NK-92 (cell line): ENCODE measurements around the gene UBE2G2.

Source experiments
- DNase-seq: peaks from one replicate; lab custom pipeline; 2025; ENCODE audit not compliant: unreplicated experiment; lab: John Stamatoyannopoulos, UW

Gene UBE2G2

DNA sequence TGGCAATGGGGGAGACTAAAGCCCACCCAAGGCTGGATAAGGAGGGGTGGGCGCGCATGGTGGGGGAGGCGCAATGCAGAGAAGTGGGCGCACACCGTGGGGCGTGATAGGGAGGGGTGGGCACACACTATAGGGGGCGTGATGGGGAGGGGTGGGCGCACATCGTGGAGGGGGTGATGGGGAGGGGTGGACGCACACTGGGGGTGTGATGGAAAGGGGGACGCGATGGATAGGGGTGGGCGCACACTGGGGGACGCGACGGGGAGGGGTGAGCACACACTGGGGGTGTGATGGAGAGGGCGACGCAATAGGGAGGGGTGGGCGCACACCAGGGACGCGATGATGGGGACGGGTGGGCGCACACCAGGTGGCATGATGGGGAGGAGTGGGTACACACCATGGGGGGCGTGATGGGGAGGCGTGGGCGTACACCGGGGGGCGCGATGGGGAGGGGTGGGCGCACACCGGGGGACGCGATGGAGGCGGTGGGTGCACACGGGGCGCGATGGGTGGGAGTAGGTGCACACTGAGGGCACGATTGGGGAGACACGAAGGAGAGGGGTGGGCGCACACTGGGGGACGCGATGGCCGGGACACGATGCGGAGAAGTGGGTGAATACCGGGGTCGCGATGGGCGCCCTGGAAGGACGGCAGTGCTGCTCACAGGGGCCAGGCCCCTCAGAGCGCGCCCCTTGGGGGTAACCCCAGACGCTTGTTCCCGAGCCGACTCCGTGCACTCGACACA, 15.3 kb upstream of the UBE2G2 start:
- DNase-seq, result no peak

DNA sequence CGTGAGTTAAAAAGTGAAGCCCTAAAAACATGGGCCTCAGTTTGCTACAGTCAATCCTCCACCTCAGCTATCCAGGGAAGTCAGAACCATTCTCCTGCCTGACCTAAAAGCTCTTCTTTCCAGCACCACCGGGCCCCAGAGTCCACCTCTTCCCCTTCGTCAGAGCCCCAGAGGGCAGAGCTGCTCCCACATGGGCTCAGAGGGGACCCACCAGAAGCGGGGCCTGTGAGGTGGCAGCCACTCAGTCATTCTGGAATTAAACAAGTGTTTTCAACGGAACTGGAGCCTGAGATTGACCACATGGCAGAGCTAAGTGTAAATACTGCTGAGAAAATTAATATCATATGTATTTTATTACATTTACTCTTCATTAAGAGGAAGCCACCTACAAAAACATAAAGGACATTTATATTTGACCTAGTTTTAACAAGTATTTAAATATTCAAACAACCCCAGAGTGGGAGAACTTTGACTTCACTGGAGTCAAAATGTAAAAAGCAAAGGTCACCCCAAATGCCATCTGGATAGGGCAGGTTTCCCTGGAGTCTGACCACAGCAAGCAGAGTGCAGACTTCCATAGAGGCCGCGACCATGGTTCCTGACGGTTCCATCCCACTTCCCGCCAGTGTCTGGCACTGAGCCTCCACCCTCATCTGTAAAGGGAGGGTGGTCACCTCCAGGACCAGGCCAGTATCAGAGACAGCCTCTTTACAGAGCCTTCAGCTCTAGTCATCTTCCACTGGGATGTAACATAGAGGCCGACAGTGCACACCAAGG, 14.4 kb upstream of the UBE2G2 start:
- no peak for DNase-seq

DNA sequence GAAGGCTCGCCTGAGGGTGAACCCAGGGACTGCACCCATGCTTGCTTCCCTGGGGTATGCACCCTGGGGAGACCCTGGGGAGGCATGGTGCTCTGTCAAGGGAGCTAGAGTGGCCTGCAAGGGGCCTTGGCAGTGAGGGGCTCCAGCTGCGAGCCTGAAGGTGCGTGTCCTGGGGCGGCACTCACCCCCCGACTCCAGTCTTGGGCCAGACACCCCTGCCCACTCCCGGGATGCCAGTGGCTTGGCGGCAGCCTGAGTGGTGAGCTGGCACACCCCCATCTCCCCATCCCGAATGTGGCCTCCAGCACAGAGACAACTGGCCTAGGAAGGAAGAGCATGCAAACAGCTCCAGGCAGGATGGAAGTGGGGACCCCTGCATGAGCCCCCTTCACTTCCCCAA, 13.6 kb upstream of the UBE2G2 start:
- no peak for DNase-seq

DNA sequence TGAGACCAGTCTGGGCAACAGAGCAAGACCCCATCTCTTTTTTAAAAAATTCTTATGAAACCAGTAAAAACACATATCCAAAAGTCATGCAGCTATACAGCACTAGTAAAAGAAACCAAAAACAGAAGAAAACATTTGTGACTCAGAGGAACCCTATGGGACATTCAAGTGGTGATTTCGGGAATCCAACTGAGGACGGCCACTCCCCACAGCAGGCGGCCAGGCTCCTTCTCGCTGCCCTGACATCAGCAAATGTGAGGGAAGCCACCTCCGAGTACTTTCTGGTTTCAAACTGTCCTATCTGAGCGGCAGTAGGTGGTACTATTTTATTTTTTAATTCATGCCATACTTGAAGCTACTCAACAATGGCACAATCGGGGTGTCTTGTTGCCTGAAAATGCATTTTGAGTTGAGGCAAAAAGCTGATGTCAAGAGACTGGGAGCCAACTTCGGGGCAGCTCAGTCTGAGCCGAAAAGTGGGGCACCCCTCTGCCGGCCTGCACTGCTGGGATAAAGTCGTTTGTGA, 12.9 kb upstream of the UBE2G2 start:
- no peak for DNase-seq

- DNase-seq, result no peak
These were observed 12.1 kb upstream of the UBE2G2 start for GRCh38 chr21:44813727-44814126.

- DNase-seq, result no peak
These were observed 11.5 kb upstream of the UBE2G2 start for GRCh38 chr21:44813149-44813548.

GRCh38 chr21:44812640-44813039, 11.0 kb upstream of the UBE2G2 start:
- no peak for DNase-seq

GRCh38 chr21:44810779-44811178, 9.2 kb upstream of the UBE2G2 start:
- DNase-seq, result no peak

- DNase-seq, result no peak
These were observed 4.2 kb upstream of the UBE2G2 start for GRCh38 chr21:44805859-44806258.

DNA sequence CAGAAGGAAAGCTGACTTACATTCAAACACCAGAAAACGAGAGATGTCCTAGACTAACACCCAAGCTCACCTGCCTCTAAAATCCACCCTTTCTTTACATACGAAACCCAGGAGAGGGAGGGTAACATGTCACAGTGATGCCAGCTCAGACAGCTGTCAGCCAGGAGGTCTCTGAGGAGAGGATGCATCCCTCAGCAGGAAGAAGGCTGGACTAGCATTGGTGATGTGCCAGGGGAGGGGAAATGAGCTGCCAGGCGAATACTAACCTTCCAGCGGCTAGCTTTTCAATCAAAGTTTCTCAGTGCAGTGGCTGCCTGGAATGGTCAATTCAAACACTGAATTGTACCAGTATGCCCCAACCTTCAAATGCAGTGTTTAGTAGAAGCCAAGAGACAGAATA, 3.6 kb upstream of the UBE2G2 start:
- DNase-seq, result no peak

- no peak for DNase-seq
These were observed 3.1 kb upstream of the UBE2G2 start for GRCh38 chr21:44804762-44805161.

DNA sequence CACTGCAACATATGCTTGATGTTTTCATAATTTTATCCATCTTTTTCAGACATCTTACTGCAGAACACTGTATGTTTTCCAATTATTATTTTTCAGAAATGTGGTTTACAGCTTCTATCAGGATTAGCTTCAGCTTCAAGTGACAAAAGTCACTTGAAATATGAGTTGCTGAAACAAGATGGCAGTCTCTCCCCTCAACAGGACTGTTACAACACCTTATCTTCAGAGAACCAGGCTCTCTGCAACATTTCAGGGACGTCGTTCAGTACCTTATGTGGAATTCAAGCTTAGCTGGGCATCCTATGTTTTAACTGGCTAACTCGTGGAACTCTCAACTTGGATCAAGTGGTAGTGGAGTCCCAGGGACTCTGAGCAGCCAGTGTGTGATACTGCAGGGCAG, 2.0 kb upstream of the UBE2G2 start:
- no peak for DNase-seq

GRCh38 chr21:44802396-44803153, 955 bp upstream of the UBE2G2 start:
- DNase-seq, result no peak

GRCh38 chr21:44800971-44801467, 601 bp downstream of the UBE2G2 start:
- DNase-seq, result no peak

- no peak for DNase-seq
These were observed 1.5 kb downstream of the UBE2G2 start for GRCh38 chr21:44800103-44800502.

DNA sequence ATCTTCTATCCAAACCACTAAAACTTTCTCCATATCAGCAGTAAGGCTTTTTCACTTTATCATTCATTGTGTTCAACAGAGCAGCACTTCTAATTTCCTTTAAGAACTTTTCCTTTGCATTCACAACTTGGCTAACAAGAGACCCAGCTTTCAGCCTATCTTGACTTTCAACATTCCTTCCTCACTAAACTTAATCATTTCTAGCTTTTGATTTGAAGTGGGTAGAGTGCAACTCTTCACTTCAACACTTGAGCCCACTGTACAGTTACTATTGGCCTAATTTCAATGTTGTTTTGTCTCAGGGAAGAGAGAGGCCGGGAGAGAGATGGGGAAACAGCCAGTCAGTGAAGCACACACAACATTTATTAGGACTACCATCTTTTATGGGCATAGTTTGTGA, 2.0 kb downstream of the UBE2G2 start:
- DNase-seq, result no peak

GRCh38 chr21:44797775-44798174, 3.8 kb downstream of the UBE2G2 start:
- no peak for DNase-seq

- DNase-seq, result no peak
These were observed 6.3 kb downstream of the UBE2G2 start for GRCh38 chr21:44795342-44795741.

DNA sequence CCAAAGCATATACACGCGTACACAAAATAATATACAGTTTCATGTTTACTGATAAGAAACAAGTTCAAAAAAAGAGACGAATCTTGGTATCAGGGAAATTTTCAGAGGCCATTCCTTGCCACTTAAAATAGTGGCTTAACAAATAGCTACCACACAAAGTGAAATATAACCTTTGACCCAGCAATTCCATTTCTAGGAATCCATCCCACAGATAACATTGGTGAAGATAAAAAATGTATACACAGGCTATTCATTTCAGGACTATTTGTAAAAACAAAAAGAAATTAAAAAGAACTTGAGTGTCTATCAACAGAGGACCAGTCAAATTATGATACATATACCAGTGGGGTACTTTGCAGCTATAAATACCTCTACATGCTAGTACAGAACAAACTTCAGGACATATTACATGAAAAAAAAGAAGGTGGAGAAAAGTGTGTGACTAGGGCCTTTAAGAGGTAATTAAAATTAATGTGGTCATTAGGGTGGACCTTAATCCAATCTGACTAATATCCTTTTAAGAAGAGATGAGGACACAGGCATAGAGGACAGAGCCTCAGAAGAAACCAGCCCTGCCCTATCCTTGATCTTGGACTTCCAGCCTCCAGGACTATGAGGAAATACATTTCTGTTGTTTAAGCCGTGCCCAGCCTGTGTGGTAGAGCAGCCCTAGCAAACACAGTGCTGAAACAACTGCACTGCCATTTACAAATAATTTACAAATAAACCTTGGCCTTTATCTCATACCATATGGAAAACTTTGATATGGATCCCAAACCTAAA, 7.8 kb downstream of the UBE2G2 start:
- DNase-seq, result no peak

GRCh38 chr21:44792702-44793591, 8.7 kb downstream of the UBE2G2 start:
- no peak for DNase-seq
